Stimulated activated CD4-positive, alpha-beta T cell treated with anti-CD3 and anti-CD28 coated beads, Interleukin-4, amount 100 ng/mL, for 1 hour (primary cell): ENCODE results near the gene NCF2.

Experiments used
- DNase-seq: peaks from one replicate; pipeline ENCODE4 v3.0.0-alpha.2; 2020

The NCF2 gene

DNA sequence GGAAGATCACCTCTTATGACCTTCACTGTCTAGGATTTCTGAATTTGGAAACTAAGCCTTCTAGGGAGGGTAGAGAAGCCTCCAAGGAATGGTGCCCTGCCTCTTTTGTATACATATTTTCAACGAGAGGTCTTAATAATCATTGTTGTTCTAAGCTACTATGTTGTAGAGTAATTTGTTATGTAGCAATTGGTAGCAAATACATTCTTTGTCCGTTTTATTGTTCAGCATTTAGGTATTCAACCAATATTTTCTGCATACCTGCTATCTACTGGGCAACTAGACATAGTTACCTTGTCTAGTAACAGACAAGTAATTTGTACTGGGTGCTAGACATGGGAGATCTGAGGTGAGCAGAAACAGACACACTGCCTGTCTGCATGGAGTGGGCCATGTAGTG, 20.8 kb upstream of the NCF2 start:
- DNase-seq, result no peak

DNA sequence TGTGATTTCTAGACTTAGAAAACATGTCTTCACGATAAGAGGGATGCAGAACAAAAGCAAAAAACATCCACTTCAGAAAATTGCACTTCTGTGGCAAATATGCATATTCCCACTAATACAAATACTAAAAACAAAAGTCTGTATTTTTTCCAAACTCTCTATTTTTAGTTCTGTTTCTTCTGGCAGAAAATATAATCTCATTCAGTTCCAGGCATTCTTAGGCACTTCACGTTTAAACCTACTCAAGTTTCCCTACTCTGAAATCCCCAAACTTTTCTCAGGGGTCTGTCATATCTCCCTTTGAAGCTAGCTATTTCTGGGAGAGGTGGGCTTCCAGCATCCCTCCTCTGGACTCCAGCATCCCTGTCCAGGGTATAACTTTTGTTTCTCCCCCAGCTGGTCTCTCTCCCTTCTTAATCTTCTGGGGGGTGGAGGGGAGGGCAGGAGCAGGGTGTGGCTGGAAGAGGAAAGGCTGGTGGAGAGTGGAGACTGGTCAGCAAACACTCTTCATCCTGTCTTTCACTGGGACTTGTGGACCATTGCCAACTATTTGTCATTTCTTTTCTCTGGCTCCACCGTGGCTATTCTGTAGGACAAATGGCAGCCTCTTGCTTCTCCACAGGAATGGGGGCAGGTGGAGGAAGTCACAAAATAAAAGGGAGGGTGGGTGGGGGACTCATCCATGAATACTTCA, 19.6 kb upstream of the NCF2 start:
- no peak for DNase-seq

DNA sequence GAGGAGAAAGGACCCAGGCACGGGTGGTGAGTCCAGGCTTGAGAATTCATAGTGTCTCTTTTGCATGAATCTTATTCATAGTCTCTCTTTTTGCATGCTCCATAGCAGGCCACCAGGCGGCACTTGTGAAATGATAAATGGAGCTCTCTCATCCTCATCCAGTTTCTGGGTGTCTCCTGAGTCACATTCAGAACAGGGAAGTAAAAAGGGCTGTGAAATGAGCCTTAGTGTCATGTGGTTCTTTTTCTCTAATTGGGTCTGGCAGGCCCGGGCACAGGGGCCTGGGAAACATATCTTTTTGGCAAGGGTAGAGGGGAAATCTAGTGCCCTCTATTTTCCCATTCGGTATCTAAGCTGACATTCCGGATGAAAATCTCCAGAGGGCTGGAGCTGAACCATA, 19.1 kb upstream of the NCF2 start:
- DNase-seq, result no peak

DNA sequence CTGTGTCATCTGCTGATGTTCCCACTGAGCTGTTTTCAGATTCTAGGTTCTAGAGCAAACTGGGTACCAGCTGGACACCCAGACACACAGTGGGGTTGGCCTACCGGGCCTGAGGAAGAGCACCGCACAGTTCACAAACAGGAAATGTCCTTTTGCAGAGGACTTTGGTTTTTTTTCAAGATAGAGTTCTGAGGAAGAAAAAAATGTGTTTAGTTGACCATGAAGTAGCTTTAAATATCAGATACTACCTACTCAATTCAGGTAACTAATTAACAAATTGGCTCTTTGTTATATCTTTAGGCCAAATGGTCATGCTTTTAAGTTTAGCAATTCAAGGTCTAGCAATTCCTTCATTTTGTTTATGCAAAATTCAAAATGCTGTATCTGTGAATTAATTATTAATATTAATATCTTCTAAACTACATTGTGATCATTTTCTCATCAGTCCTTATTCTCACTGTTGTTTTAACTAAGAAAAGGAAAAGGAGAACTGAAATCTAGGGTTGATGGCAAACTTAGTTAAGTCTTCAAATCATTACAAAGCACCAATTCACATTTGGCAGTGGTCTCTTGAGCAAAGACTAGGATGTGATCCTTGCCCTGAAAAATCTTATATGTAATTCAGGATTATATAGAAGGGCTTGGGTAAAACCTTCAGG, 17.2 kb upstream of the NCF2 start:
- no peak for DNase-seq

DNA sequence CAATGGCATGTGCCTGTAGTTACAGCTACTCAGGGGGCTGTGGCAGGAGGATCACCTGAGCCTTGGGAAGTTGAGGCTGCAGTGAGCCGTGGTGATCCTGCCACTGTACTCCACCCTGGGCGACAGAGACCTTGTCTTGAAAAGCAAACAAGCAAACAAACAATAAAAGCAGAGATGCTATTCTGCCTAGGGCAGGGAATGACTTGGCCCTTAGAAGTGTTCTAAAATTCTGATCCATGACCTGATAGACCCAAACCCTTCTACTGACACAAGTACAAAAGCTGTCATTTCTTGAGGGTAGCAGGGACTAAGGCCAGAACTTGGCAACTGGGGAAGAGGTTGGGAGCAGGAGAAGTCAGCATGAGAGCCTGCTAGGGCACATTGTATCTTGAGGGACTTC, 15.6 kb upstream of the NCF2 start:
- no peak for DNase-seq

- no peak for DNase-seq
Observed at GRCh38 chr1:183604815-183605214, 14.6 kb upstream of the NCF2 start.

DNA sequence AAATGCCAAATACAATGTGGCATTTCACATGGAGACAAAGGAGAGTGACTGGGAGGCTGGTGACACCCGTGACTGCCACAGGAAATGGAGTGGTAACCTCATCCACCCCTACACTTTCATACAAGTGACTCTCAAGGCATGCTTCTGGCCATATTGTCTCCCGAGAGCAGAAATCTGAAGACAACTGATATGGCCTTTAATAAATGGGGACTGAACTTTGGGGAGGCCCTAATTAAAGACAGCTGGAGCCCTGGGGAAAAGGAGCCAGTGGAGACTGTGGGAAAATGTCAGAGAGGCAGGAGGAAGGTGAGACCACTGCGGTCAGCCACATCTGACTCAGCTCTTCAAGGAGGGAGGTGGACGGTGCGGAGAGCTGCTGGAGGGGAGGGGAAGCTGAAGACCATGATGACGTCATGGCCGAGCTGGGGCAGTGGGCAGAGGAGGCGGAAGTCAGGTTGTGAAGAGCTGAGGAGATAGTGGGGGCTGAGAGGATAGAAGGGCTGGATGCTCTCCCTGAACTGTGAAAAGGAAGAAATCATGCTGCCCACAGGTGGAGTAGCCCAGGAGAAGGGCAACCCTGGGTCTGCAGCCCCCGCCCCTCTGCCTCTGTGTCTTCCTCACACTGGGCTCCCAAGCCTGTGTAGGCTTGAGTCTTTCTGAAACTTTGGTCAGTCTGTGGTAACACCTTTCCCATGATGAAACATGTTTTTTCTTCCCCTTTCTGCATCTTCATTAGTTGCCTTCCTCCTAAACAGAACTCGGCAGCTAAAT, 14.0 kb upstream of the NCF2 start:
- no peak for DNase-seq

DNA sequence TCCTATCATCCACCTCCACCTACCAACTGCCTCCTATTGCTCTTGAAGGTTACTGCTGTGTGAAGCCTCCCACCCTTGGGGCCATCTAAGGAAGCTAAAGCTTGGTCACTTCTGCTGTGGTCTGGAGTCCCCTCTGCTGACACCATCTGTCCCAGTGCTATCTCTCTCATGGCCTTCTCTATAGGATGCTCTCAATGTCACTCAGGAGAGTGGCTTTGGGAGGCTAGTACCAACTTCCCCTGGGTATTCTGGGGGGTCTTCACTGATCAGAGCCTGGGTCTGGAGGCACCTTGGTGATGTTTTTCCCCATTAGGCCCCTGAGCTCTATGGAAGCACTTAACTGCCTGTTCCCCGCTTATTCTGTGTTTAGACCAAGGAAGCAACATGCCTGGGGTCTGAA, 12.3 kb upstream of the NCF2 start:
- no peak for DNase-seq

- no peak for DNase-seq
Observed at GRCh38 chr1:183600634-183601033, 10.4 kb upstream of the NCF2 start.

DNA sequence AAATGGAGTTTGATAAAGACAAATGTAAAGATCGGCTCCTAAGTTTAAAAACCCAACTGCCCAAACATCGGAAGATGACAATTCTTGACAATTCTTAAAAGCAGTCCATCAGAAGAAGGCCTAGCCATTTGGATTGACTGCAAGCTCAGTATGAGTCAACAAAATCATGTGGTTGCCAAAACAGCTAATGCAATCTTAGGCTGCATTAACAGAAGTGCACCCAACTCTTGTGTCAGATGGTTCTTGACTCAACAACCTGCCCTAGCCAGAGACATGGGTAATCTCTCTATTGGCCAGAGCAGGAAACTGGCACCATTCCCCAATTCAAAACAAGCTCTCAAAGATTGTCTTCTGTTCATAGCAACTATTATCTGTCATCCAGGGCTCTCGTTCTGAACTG, 9.9 kb upstream of the NCF2 start:
- no peak for DNase-seq

DNA sequence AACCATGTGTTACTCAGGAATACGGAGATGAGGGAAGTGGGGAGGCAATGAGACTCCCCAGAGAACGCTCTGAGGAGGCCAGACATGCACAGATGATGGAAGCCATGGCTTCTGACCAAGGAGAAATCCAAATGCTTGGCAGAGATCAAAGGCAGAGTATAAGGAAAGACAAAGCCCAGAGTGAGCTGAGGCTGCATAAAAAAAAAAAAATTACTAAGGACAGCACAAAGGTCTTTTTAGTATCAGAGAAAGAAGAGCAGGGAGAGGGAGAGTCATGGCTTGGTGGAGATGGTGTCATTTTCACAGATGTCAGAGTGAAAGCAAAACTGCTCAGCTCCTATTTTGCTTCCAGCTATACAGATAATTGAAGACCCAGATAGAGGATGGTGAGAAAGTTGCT, 8.1 kb upstream of the NCF2 start:
- DNase-seq, result no peak

DNA sequence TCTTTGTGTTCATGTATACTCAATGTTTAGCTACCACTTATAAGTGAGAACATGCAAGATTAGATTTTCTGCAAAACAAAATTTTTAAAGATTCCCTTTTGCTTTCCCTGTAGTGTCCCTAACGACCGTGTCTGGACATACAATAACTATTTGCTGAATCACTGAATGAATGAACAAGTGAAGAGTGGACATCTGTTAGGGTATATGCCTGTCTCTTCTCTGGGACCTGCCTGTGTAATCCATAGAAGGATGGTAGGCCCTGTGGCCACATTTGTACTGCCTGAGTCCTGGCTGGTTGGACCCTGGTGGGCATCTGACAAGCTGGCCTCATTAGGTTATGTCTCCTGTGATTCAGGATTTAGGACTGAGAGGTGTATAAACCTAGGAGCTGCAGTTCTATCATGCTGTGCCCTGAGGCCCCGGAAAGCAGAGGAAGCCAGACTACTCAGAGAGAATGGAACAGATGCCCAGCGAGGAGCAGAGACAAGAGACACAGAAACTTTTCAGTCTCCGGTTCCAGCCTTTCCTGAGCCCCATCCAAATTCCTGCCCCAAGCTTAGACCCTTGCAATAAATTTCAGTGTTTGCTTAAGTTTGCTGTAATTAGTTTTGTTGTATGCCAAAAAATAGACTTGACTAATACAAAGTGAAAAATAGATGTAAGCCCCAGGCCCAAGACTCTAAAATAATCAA, 7.5 kb upstream of the NCF2 start:
- DNase-seq, result no peak

GRCh38 chr1:183596500-183596899, 6.2 kb upstream of the NCF2 start:
- DNase-seq, result no peak

DNA sequence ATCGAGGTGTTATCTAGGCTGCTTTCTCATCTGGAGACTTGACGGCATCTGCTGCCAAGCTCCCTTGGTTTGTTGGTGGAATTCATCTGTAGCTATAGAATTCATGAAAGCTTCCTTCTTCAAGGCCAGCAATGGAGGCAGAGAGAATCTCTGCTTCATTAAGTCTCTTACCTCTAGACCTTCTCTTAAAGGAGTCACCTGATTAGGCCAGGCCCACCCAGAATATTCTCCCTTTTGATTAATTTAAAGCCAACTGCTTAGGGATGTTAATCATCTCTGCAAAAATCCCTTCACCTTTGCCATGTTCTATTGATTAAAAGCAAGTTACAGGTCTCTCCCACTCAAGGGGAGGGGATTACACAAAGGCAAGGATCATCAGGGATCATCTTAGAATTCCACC, 5.3 kb upstream of the NCF2 start:
- DNase-seq, result no peak

- no peak for DNase-seq
Observed at GRCh38 chr1:183593356-183593755, 3.1 kb upstream of the NCF2 start.

- no peak for DNase-seq
Observed at GRCh38 chr1:183592733-183593132, 2.5 kb upstream of the NCF2 start.

GRCh38 chr1:183589874-183590243, 400 bp downstream of the NCF2 start:
- no peak for DNase-seq

DNA sequence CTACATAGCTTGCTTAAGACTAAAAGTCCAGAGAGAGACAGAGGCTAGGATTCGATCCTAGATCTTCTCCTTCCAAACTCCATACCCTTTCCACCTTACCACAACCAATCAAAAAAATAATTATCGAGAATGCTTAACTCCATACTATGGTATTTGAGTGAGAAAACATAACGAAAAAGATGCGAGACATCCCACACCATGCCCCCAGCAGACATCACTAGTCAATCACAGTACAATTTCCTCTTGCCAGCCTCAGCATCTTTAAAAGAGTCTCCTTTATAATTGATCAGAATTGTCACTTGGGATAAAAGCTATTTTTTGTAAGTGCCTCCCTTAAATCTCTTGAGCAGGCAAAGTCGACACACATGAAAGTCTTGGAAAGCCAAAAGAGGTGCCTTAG, 875 bp downstream of the NCF2 start:
- no peak for DNase-seq

DNA sequence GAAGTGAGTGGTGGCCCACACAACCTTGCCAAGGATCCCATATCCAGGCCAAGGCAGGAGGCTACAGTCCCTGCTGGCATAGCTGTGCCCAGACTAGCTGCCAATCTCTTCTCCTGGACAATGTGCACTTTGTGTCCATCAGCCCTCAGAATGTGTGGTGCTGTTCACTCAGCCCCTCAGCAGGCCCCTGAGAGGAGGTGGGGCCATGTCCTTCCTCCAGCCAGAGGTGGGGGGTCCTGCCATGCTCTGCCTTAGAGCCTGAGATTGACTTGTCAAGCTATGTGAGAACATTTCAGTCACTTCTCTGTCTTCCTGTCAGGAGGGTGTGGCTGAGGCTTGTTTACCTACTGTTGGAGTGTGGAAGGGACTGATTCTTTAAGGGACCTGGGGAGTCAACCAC, 1.4 kb downstream of the NCF2 start:
- no peak for DNase-seq

GRCh38 chr1:183586926-183587325, 3.3 kb downstream of the NCF2 start:
- no peak for DNase-seq

- DNase-seq, result no peak
Observed at GRCh38 chr1:183586455-183586854, 3.8 kb downstream of the NCF2 start.

GRCh38 chr1:183585038-183585437, 5.2 kb downstream of the NCF2 start:
- DNase-seq, result no peak

- no peak for DNase-seq
Observed at GRCh38 chr1:183584147-183584546, 6.1 kb downstream of the NCF2 start.

GRCh38 chr1:183583466-183583865, 6.8 kb downstream of the NCF2 start:
- DNase-seq, result no peak
